HG03520 (cell line): ENCODE measurements around the gene FAM193B.
A peak's percentile ranks its signal among the peaks of the same experiment; 100 is the strongest.

Experiments
- ATAC-seq: cut with Tn5 transposase; IDR thresholded peaks from one replicate; pipeline ENCODE4 v1.9.1; 2021; ENCODE audit warnings: mild to moderate bottlenecking, moderate library complexity; ENCODE audit not compliant: unreplicated experiment

Gene FAM193B

DNA sequence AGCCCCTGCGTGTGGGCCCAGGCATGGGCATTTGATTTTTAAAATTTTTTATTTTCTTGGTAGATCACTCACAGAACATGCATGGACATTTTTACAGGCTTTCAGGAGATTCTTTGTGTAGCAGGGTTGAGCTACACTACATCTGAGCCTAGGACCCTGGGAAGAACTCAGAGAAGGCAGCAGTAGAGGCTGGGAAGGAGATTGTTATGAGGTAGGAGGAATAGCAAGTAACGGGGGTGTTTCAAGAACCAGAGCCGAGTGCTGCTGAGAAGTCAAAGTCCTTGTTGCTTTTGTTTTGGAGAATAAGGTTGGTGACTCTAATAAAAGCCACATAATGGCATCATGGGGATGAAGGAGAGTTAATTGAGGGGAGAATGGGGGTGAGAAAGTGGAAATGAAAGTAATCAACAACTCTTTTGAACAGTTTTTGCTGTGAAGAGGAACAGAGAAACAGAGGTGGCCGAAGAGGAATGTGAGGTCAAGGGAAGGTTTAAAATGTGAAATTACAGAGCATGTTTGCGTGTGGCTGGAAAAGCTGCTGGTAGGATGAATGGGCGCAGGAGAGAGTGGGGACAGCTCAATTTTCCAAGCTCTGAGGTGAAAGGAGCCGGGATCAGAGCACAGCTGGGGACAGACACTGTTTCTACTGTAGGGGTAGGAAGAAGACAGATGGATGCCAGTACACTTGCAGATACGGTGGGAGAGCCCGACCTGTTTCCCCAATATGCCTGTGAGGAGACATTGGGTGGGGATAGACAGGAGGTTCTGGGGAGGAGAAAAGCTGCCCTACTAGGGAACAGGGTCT is 52.3 kb downstream of the FAM193B start:
- ATAC-seq: no peak

DNA sequence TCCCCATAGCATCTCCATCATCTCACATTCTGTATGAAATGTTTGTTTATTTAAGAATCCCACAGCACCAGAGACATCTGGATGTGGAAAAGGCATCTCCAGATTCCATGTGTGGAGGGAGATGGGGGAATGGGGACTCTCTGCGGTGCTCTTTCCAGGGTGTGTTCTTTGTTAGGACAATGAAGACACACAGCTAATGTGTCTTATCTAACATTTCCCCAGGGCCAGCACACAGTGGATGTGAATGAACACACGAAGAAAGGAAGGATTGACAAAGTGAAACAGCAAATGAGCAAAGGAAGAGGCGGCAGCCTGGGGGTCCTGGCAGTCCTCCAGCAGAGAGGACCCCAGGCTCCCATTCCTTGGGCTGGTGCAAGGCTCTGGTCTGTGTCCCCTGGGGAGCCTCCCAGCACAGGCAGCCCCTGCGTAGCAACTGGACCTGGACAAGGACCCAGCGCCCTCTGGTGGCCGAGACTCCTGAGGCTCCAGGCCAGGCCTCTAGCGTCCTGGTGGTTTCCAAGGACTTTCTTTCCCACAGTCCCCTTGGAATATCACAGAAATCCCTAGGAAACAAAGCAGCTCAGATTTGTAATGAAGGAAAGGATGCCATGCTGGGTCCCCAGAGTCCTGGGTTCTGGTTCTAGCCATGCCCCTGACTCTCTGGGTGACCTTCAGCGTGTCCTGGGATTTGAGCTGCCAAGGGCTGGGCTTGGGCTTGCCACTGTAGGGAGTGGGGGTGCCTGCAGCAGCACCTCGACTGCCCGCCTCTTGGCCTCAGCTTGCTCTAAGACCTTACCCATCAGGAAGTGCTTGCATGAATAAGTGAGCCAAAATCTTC is 53.5 kb downstream of the FAM193B start:
- no peak for ATAC-seq

DNA sequence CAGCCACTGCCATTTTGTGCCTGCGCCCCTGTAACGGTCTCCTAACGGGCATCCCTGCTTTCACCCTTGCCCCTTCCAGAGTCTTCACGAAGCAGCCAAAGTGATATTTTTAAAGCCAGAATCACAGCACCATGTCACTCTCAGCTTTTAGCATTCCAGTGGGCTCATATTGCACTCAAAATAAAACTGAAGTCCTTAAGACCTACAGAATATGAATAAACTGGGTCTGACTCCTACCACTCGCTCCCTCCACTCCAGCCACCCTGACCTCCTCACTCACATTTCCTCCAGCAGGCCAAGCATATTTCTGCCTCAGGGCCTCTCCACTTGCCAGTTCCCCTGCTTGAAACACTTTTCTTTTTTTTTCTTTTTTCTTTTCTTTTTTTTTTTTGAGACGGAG is 54.5 kb downstream of the FAM193B start:
- no peak for ATAC-seq

DNA sequence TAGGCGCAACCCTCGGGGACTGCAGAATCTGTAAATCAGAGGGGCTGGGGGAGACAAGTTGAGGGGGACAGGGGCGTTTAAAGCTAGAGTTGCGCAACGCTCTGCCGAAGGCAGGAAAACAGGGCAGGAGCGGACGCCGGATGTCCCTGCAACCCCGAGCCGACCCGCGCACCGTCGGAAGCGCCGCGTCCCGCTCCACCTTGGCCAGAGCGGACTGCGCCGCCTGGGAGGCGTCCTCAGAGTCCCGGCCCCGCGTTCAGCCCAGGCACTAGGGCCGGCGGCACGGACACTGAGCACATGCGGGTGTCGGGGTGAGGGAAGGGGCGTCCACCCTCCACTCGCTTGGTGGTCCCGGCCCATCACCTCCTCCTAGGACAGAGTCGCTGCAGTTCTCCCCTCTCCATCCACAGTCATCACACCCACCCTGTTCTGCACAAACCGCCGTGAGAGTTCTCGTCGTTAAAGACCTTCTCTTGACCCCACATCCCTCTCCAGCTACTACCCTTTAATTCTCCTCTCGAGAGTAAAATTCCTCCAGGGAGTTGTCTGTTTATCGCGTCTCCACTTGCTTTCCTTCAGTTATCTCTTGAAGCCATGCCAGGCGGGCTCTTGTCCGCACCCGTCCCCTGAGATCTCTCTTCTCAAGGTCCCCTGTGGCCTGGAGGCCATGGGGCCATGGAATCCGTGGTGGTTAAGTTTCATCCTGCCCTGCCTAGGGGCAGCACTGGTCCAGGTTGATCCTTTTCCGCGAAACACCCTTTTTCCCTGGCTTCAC is 56.2 kb downstream of the FAM193B start:
- ATAC-seq: no peak

DNA sequence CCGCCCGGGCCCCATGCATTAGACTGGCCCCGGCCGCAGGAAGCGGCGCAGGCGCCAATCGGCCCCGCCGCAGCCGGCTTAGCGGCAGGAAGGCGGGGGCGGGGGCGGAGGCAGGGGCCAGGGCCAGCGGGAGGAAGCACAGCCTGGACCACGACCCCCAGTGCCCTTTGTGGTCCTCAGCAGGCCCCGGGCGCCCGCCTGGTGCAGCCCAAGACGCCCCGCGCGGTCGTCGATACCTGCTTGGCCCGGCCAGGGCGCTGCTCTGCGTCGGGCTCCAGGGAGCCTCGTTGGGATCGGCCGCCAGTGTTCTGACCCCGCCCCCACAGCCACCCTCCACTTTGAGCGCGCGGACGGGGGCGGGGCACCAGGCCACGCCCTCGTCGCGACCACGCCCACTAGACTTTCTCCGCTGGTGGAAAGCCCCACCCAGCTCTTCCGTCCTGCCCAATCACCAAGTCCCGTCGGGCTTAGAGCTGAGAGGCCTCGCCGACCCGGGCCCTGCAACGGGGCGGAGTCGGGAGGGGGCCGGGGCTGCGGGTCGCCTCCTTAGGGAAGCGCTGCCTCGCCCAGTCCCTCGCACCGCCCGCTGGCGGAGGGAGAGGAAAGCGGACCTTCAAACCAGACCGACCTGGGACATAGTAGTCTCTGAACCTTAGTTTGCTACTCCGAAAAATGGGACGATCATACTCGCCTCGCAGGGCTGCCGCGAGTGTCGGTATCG is 56.9 kb downstream of the FAM193B start, which contains the start of gene PDLIM7:
Gene PDLIM7 (minus strand): TSS at position 313 of the 721 bp plus-strand sequence. CDS start 1,092 bp downstream, outside the sequence.
- ATAC-seq: peak; percentile 73

DNA sequence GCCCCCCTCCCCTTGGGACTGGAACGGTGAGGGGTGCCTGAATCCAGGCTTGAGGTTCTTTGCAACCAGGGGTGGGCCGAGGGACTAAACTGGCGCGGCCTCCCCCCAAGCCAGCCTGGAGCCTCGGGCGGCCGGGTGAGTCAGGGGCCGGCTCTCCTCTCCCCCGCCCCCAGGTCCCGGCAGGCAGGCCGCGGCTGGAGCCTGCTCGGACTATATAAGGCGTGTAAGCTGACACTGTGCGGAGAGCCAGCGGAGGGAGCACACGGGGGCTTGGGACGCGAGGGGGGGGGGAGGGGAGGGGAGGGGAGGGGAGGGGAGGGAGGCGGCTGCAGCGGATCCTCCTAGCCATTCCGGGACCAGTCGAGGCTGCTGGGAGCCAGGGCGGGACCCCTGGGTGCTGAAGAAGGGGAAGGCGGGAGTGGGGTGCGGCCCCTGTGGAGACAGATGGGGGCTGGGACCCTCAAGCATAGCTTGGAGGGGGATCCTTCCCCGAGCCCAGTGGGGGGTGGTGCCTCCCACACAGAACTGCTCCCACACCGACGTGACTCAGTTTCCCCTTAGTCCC is 57.6 kb downstream of the FAM193B start:
- no peak for ATAC-seq

DNA sequence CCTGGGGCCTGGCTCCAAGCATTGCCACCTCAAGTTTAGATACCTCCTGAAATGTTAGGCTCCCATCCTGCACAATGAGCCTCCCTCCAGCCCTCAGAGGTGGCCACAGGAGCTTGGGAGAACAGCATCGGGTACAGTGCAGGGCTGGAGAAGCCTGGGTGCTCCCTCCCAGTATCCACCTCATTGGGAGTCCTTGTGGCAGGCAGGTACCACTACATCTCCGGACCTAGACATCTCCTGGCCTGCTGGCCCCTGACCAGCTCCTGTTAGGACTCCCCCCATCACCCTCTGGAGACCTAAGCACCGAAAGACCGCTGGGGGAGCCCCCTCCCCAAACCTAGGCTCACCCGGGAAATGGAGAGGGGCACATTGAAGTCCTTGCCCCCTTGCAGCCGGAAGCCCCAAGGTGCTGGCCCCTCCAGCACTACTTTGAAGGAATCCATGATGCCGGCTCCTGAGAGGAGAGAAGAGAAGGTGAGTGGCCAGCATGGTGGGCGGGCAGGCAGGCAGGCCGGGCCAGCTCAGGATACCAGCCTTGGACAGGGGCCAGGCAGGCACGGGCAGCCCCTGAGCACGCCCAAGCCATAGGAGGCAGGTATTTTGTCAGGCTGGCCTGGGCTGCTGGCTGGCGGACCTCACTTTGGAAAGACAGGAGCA is 58.2 kb downstream of the FAM193B start:
- no peak for ATAC-seq

DNA sequence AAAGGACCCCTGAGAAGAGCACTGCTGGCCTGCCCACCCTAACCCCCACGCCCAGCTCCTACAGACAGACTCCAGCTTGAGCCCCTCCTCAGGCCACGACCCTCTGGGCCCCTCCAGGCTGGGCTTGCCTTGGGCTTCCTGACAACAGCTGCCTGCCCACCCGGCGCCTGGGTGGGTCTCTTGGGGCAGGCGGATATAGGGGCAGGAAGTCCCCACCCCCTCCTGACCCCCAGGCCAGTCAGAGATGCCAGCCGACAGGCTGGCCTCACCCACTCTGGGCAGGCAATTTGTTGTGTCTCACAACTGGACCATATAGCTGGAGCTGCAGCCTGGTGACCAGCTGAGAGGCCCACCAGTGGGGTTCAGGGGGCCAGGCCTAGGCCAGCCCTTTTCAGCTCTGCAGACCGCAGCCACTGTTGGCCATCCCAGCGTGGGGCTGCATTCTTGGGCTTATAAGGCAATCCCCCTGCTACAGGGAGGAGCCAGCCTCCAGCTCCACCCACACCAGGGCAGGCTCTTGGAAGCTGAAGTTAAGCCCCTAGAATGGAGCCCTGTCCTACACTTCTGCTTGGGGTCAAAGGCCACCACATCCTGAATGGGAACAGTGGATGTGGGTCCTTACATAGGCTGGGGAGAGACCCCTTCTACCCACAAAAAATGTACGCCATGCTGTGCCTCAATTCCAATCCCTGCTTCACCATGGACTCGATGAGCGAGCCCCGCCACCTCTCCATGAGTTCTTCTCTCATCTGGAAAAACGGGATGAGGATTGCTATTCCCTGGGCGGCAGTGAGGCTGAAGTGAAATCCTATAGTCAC is 58.9 kb downstream of the FAM193B start:
- no peak for ATAC-seq

DNA sequence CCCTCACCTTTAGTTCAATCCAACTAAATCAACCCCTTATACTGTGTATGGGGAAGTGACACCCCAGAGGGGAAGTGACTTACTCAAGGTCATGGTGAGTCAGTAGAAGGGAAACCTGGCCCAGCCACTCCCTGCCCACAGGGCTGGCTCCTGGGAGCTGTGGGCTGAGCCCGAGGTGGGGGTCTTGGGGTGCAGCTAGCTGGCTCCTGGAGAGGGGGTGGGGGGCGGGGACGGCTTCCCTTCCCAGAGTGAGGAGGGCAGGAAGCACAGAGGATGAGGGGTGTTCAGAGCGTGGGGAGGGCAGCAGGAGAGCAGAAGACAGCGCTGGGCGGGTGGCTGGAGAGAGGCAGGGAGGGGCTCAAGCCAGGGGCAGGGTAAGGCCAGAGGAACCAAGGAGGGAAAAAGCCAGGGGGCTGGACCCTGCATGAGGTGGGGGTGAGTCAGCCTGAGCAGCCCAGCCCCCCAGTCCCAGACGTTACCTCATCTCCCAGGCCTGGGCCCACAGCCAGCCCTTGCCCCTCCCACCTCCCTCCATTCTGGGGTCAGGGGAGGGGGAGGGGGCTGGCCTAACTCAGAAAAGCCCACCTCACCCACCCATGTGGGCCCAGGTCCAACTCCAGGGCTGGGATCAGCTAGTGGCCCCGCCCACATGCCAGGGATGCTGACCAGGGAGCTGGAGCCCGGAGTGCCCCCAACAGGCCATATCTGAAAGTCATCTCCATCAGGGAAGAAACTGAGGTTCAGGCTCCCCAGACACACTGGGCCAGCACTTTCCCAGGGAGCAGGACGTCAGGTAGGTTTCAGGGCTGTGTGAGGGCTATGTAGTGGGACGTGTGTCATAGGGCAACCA is 59.8 kb downstream of the FAM193B start:
- no peak for ATAC-seq

DNA sequence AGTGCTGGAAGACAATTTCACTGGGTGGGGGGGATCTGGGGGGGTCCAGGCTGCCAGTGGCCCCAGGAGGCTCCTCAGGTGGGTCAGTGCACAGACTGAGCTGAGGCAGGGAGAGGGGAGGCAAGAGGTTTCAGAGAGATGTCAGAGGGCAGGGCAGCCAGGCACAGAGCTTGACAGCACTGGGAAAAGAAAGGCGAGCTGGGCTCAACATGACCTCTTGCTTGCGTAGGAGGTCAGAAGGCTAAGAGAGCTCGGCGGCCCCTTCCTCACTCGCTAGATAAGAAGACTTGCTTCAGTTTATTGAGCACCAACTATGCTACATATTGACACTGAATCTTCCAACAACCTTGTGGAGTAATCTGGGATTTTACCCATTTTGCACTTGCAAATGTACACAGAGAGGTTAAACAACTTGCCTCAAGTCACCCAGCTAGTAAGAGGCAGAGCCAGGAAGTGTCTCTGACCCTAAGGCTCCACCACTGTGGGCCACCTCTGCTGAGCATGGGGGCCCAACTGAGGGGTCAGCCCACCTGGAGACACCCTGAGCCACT is 60.5 kb downstream of the FAM193B start:
- no peak for ATAC-seq

DNA sequence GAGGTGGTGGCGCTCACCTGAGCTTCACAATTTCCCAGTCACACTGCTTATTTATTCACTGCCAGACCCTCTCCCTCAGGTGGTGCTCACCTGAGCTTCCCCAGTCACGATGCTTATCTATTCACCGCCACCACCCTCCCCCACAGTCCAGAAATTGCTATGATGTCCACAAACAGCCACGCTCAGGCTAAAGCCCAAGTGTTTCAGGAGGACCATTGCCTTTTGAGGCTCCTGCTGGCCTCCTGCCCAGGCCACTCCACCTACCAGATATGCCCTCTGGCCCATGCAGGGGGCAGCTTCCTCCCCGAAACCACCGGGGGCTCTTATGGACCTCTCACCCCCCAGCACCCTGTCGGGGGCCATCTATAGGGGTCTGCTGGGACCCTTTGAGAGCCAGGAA is 61.5 kb downstream of the FAM193B start:
- no peak for ATAC-seq

DNA sequence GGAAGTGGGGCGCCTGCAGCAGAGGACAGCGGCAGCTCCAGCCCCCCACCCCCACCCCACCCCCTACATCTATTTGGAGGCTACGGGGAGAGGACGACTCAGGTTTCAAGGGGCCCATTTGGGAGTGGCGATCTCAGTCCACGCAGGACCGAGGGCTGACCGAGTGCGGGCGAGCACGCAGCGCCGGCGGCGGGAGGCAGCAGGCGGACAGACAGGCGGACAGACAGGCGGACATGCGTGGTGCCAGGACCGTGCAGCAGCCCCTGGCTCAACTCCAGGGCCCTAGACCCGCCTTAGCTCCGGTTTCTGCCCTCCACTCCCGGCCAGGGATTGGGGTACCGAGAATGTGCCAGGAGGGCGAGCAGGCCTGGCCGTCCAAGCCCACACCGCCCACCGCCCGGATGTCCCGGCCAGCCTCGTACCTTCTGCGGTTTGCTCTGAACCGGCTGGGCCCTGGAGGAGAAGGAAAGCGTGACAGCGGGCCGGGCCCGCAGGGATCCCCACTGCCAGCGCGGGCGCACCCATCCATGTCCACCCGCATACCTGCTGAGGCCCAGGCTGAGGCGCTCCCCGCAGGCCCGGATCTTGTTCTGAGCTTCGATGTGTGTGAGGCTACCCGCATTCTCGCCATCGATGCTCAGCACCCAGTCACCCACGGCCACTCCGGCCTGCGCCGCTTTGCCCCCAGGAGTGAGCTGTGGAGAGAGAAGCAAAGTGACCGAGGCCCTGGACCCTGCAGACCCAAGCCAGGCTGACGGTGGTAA is 62.2 kb downstream of the FAM193B start:
- ATAC-seq: no peak

DNA sequence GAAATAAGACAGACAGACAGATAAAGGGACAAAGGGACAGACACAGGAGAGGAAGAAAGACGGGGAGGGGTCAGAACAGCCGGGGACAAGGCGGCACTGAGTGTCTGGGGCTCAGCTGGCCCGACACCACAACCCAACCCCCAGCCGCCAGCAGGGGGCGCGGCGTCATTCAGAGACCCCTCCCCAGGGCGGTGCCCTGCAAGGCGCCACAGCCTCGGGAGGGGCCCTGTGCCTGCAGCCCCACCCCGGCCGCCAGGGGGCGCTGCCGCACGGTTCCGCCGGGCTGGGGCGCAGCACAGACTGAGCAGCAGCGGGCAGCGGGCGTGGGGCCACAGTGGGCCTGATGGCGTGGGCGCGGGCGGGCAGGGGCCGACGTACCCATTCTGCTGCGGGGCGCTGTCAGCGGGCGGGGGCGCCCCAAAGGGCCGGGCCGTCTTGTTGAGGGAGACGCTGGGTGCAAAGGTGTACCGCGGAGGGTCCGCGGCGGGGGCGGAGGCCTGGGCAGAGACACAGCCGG is 62.9 kb downstream of the FAM193B start:
- ATAC-seq: no peak

DNA sequence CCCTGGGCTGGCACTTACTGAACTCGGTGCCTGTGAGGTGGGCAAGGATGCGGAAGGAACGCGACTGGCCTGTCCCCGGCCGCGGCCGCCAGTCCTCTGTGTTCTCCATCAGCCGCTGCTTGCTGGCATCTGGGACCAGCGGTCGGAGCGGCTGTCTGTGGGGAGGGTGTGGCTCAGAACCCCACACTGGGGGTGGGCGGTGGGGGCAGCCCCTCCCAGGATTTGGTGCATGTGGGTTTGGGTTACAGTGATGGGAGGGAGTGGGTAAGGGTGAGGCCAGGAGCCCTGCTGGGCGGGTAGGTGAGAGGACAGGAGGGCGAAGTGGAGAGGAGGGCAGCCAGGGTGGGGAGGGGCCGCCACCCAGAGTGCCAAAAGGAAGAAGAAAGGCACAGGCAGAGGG is 63.4 kb downstream of the FAM193B start:
- ATAC-seq: no peak

DNA sequence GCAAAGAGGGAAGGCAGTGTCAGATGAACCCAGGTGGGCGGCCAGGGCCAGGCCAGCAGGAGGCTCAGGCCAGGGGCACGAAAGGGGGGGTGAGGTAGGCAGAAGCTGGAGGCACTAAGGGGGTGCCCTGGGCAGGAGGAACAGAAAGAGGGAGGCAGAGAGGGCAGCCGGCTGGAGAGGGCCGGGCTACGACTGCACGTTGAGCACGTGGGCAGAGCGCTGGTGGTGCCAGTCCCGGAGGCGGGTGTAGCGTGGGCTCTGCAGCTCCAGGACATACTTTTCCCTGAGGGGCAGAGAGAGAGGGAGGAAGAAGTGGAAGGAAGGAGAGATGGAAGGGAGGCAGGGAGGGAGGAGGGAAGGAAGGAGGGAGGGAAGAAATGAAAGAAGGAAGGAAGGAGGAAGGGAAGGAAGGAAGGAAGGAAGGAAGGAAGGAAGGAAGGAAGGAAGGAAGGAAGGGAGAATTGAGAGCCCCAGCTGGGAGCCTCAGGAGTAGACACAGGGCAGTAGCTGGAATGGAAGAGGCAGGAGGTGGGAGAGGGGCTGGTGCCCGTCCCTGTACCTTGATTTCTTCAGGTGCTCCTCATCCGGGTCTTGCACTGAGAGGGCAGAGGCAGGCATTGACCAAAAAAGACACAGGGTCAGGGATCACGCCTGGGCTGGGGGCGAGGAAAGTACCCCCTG is 63.9 kb downstream of the FAM193B start:
- ATAC-seq: no peak

DNA sequence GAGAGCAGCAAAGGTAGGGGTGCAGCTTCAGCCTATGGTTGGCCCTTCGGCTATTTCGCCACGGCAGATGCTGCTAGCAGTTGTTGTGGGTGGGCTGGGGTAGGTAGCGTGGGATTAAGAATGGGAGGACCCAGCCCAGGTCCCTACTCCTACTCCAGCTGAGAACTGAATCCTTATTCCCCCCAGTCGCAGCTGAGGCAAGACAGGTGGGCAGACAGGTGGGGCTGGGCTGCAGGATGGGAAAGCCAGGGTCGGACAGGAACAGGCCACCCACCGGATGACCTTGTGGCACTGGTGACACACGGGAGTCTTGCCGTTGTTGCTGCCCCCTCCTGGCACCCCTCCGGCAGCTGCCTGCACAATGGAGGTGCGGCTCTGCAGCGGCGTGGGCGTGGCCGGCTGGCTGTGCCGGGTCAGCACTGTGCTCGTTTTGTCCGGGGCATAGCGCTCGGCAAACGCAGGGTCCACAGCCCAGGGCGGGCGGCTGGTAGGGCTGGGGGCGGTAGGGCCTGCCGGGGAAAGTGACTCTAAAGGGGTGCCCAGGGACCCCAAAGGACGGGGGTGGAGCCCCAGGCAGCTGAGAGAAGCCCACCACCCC is 65.1 kb downstream of the FAM193B start:
- no peak for ATAC-seq
